Endothelial cell of umbilical vein (primary cell): ENCODE measurements around the gene SH3BP5. TPM values are rescaled to one million over a fixed set of nuclear protein-coding genes. Genes with fewer than 3 reads are reported as not detected.

Experiments
- BruUV-seq: library from RNA; stranded (reverse); fragments of 400-500 nt; replicated peaks from 2 replicates; lab custom pipeline; 2021; lab: Mats Ljungman, UMichigan
- CTCF ChIA-PET: fragments of 300-600, 350-600 bp; sonication (Branson Sonifier 250); formaldehyde crosslinking; loops from one replicate; lab custom pipeline; 2021; ENCODE audit warnings: antibody characterized with exemption, inconsistent platforms; lab: Charles Lee
- POLR2A ChIA-PET: fragments of 300-600, 350-600 bp; sonication (Branson Sonifier 250); formaldehyde crosslinking; loops from one replicate; lab custom pipeline; 2021; ENCODE audit warnings: antibody characterized with exemption, inconsistent platforms; lab: Charles Lee
- DNase-seq: peaks from one replicate; pipeline ENCODE4 v3.0.0-alpha.2; 2011; ENCODE audit warnings: low read depth, low spot score
- FAIRE-seq: peaks from 2 replicates; lab custom pipeline; 2011; peaks lifted over from hg19 to GRCh38; lab: Jason Lieb, UNC
- H2AFZ ChIP-seq: 2 replicates; pipeline ENCODE4 v1.6.0; 2012; ENCODE audit warnings: low read depth, low read length, control low read depth, inconsistent platforms
- H3K27ac ChIP-seq: 2 replicates; pipeline ENCODE4 v1.5.1; 2011; ENCODE audit warnings: low read depth, mild to moderate bottlenecking, control low read depth, low read length, moderate library complexity; ENCODE audit not compliant: insufficient read depth
- H3K27me3 ChIP-seq, 2 experiments: 2 replicates each; pipeline versions ENCODE4 v1.6.0 to v1.6.1; 2011; ENCODE audit warnings: low read length in 2 of 2, mixed read lengths in 1 of 2; ENCODE audit not compliant: control insufficient read depth in 2 of 2, insufficient read depth in 2 of 2
- H3K36me3 ChIP-seq, 2 experiments: 2 replicates in 1 of 2; 3 replicates in 1 of 2; pipeline ENCODE4 v1.5.1; 2011; ENCODE audit warnings: low read length in 2 of 2, mild to moderate bottlenecking in 1 of 2, moderate library complexity in 1 of 2; ENCODE audit not compliant: control insufficient read depth in 2 of 2, insufficient read depth in 2 of 2; ENCODE audit errors: extremely low read depth in 1 of 2
- H3K4me1 ChIP-seq: 3 replicates; pipeline ENCODE4 v1.5.1; 2011; ENCODE audit warnings: mild to moderate bottlenecking, low read length; ENCODE audit not compliant: control insufficient read depth, insufficient read depth; ENCODE audit errors: extremely low read depth
- H3K4me2 ChIP-seq: 2 replicates; pipeline ENCODE4 v1.6.1; 2011; ENCODE audit warnings: low read length, control low read depth, mixed read lengths; ENCODE audit not compliant: insufficient read depth
- H3K4me3 ChIP-seq, 3 experiments: fragments of 200-600 bp in 1 of 3; sonication (generic), shearing (Covaris generic) in 1 of 3; replicated peaks in 1 of 3; 2 replicates each; pipeline ENCODE4 v1.5.1; 2011 to 2016; ENCODE audit warnings: control low read depth in 3 of 3, low read length in 3 of 3, mild to moderate bottlenecking in 2 of 3, inconsistent platforms in 1 of 3, low read depth in 1 of 3, moderate library complexity in 1 of 3; ENCODE audit not compliant: insufficient read depth in 1 of 3
- H3K79me2 ChIP-seq: 2 replicates; pipeline ENCODE4 v1.6.0; 2012; ENCODE audit warnings: low read length, inconsistent platforms; ENCODE audit not compliant: control insufficient read depth, insufficient read depth
- H3K9ac ChIP-seq: replicated peaks from 2 replicates; pipeline ENCODE3; 2011; ENCODE audit warnings: low read length, control low read depth; ENCODE audit not compliant: insufficient read depth; ENCODE audit errors: extremely low read depth
- H3K9me1 ChIP-seq: replicated peaks from 3 replicates; pipeline ENCODE4 v1.6.0; 2011; ENCODE audit warnings: mild to moderate bottlenecking, low read length; ENCODE audit not compliant: control insufficient read depth, insufficient read depth; ENCODE audit errors: extremely low read depth
- H3K9me3 ChIP-seq: replicated peaks from 2 replicates; pipeline ENCODE4 v1.5.1; 2012; ENCODE audit warnings: low read length, inconsistent platforms; ENCODE audit not compliant: control insufficient read depth, insufficient read depth
- H4K20me1 ChIP-seq: replicated peaks from 2 replicates; pipeline ENCODE3; 2011; ENCODE audit warnings: mild to moderate bottlenecking, low read length; ENCODE audit not compliant: control insufficient read depth, insufficient read depth; ENCODE audit errors: extremely low read depth
- CTCF ChIP-seq, 2 donors: IDR thresholded peaks; 1 replicate in 1 of 2; 2 replicates in 1 of 2; pipeline ENCODE4 v1.5.1; 2011; ENCODE audit warnings: low read length in 2 of 2, mild to moderate bottlenecking in 2 of 2, moderate library complexity in 2 of 2, control low read depth in 1 of 2, inconsistent platforms in 1 of 2, low read depth in 1 of 2; ENCODE audit not compliant: insufficient read depth in 1 of 2; ENCODE audit errors: extremely low read depth in 1 of 2
- EZH2 ChIP-seq: IDR thresholded peaks from 2 replicates; pipeline ENCODE4 v1.6.1; 2012; ENCODE audit warnings: borderline replicate concordance, low read depth, mild to moderate bottlenecking, moderate library complexity, low read length, inconsistent platforms; ENCODE audit not compliant: severe bottlenecking
- FOS ChIP-seq: IDR thresholded peaks from 2 replicates; pipeline ENCODE4 v1.6.1; 2011; ENCODE audit warnings: mild to moderate bottlenecking, low read length, moderate library complexity, borderline replicate concordance; ENCODE audit not compliant: insufficient read depth
- GATA2 ChIP-seq: IDR thresholded peaks from 2 replicates; pipeline ENCODE4 v1.7.0; 2011; ENCODE audit warnings: low read depth, mild to moderate bottlenecking, moderate library complexity, mixed read lengths, low read length; ENCODE audit not compliant: insufficient read length, insufficient read depth
- JUN ChIP-seq: IDR thresholded peaks from 2 replicates; pipeline ENCODE4 v1.6.1; 2011; ENCODE audit warnings: borderline replicate concordance, low read depth; ENCODE audit not compliant: insufficient read length, insufficient read depth
- MAX ChIP-seq: IDR thresholded peaks from 2 replicates; pipeline ENCODE4 v1.6.1; 2011; ENCODE audit not compliant: insufficient read depth, insufficient read length
- MYC ChIP-seq: IDR thresholded peaks from one replicate; pipeline ENCODE4 v1.6.1; 2011; ENCODE audit warnings: mild to moderate bottlenecking, low read depth, low read length
- POLR2A ChIP-seq: IDR thresholded peaks from 2 replicates; pipeline ENCODE4 v1.6.1; 2012; ENCODE audit warnings: low read depth, mild to moderate bottlenecking, control low read depth, low read length
- POLR2AphosphoS5 ChIP-seq: IDR thresholded peaks from 2 replicates; pipeline ENCODE4 v1.6.1; 2012; ENCODE audit warnings: low read depth, mild to moderate bottlenecking, control low read depth, low read length, moderate library complexity; ENCODE audit not compliant: insufficient read depth
- dilution Hi-C: fragments of 300-500 bp; cut with MboI; formaldehyde crosslinking; loops from one replicate; pipeline ENCODE4 v1.15.0; 2019; ENCODE audit warnings: low sequenced_read_pairs; ENCODE audit not compliant: extremely low pct_ligation_motif_present
- intact Hi-C: fragments of 100-400 bp; cut with micrococcal nuclease; formaldehyde crosslinking; loops from one replicate; pipeline ENCODE4 v1.10.0; 2022
- polyA plus RNA-seq, 4 experiments: library from polyadenylated mRNA; depleted of rRNA in 3 of 4; stranded (reverse) in 3 of 4; unstranded in 1 of 4; fragments of >200 nt; gene quantifications; 2 replicates each; pipeline versions ENCODE4 v1.2.1 to v1.2.3, GENCODE V29; 2011 to 2012; ENCODE audit warnings: missing spikeins in 1 of 4
- total RNA-seq: library from RNA; stranded (reverse); gene quantifications from 2 replicates; pipeline ENCODE4 v1.2.3, GENCODE V29; 2021

SH3BP5 gene
- total and polyA plus RNA-seq, 2 donors (not counting 3 experiments of a cell fraction or from before 2014, with no cell fraction given): 35.3 to 76.3 TPM

- Histone ChIP-seq H3K27me3 (no peaks in the 10 kb centered on the region), H4K20me1 (no peaks in the 10 kb centered on the region), H3K4me2 (no peak overlapping the region), H3K36me3 (peaks cover 0 to 15% of the 10 kb centered on the region in 2 experiments), H3K27ac (no peak overlapping the region), H3K79me2 (peaks cover 46% of the 10 kb centered on the region), H3K4me1 (peaks cover 31% of the 10 kb centered on the region), H3K9me1 (no peaks in the 10 kb centered on the region), H2AFZ (no peak overlapping the region), H3K9me3 (no peaks in the 10 kb centered on the region), H3K4me3 (no peak overlapping the region), H3K9ac (no peak overlapping the region)
- intact Hi-C loops (no loop called here), dilution Hi-C loops (no loop called here)
- BruUV-seq: no TSS peak
- TF ChIP-seq MYC (no peak), EZH2 (no peak), CTCF (IDR thresholded peaks at IDR 0.05; ENCODE audit: extremely low read depth in 1 of 2, insufficient read depth in 1 of 2, low read depth in 1 of 2, low read length in 2 of 2) (peak; percentile 24 to 37), FOS (no peak), GATA2 (peak; percentile 33), POLR2A (no peak), MAX (no peak), POLR2AphosphoS5 (no peak), JUN (no peak)
- FAIRE-seq (peak; percentile 71), DNase-seq (peak; percentile 32)
- ChIA-PET CTCF (interaction anchor here (0.8 to 1.7 kb wide), 4 partner anchors 10 to 38 kb away, joined by 3 to 9 read pairs (median 5); no protein-coding TSS in a partner anchor), POLR2A (no interaction called here)
Observed at GRCh38 chr3:15305359-15305844, 27.0 kb downstream of the SH3BP5 start.
